GM21360 (cell line): Measurements from ENCODE around the gene DNAJC27.
"Not testable (repeated sequence)": the region's sequence is repeated elsewhere in the genome, so short reads cannot be mapped to it uniquely, and the experiment has no call there.

Experiments used
- ATAC-seq: cut with Tn5 transposase; IDR thresholded peaks from one replicate; pipeline ENCODE4 v1.9.1; 2021; ENCODE audit warnings: mild to moderate bottlenecking, moderate library complexity; ENCODE audit not compliant: unreplicated experiment

Gene DNAJC27

DNA sequence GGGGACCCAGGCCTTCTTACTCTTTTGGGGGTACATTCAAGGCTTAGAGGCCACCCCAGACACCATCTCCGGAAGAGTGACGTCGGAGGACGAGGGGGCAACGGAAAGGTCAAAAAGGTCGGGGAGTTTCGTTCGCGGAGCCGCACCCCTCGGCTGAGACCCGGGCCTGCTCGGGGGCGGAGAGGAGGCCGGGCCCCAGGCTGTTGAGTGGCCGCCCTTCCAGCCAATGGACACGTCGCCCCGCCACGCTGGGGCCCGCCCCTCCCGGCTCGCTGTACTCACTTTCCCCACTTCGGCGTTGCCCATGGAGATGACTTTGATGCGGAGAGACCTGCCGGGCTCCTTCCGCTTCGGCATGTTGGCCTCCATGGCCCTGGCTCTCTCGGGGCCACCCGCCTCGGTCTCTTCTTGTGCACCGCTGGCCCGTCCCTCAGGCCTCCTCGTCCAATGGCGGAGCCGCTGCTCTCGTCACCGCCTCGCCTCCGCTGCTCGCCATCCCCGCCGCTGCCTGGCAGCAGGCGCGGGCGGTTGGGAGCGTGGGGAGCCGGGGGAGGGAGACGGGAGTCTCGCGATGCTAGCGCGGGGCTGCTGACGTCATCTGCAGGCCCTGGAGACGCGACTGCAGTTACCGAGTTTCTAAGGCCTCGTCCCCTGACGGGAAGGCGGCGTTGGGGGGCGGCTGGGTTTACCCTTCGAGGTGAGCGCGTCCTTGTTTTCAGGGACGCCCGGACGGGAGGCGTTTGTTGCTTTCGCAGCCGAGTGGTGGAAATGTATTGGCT, at the start of gene DNAJC27:
DNAJC27 (minus strand) TSS at position 420 of the 779 bp plus-strand sequence; CDS start at position 369, 51 bp downstream.
- peak; percentile 86 for ATAC-seq

DNA sequence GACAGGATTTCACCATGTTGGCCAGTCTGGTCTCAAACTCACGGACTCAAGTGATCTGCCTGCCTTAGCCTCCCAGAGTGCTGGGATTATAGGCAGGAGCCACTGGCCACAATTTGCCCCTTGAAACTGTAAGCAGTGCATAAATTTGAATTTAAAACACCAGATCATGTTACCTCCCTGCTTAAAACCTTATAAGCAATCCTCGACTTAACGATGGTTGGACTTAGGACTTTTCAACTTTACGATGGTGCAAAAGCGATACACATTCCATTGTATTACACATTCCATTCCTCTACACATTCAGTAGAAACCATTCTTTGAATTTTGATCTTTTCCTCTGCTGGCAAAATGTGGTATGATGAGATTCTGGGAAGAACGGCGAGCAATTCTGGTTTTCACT, 46.9 kb upstream of the DNAJC27 start:
- ATAC-seq, result no peak

DNA sequence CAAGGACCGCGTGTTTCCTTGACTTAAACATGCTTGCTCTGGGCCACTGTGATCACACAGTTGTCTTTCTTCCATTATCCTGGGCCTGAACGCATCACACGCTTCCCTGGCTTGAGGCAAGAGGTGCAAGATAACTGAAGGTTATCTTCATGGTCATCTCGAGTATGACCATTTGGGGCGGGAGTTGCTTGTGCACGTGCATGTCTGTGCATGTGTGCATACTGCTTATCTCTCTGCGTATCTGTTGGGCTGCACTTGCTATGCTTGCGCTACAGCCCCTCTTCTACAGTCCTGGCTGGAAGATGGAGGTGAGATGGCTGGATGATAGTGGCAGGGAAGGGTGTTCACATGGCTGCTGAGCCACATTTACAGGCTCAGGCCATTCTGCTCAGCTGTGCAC, 42.9 kb upstream of the DNAJC27 start:
- ATAC-seq, result no peak

DNA sequence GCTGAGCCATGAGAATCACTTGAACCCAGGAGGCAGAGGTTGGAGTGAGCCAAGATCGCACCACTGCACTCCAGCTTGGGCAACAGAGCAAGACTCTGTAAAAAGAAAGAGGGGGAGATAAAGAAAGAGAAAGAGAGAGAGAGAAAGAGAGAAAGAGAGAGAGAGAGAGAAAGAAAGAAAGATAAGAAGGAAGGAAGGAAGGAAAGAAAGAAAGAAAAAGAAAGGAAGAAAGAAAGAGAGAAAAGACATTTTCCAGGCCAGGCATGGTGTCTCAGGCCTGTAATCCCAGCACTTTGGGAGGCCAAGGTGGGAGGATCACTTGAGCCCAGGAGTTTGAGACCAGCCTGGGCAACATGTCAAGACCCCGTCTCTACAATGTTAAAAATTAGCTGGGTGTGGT, 39.6 kb upstream of the DNAJC27 start:
- not testable (repeated sequence) for ATAC-seq

DNA sequence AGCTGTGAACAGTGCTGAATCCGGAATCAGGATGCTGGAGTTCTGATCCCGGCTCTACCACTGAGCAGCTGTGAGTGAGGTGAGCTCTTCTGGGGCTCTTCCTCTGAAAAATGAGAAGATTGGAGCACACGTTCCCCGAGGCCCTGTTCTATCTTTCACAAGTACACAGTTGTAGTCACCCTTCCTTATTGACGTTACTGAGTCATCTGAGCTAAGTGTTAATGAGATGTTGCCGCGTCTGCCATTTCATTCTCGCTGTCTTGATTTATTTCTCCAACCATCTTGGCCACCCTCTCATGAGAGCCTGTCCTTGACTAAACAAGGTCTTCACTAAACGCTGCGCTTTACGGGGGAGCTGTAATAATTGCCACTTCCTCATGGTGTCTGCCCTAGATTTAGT, 38.2 kb upstream of the DNAJC27 start:
- ATAC-seq, result no peak

DNA sequence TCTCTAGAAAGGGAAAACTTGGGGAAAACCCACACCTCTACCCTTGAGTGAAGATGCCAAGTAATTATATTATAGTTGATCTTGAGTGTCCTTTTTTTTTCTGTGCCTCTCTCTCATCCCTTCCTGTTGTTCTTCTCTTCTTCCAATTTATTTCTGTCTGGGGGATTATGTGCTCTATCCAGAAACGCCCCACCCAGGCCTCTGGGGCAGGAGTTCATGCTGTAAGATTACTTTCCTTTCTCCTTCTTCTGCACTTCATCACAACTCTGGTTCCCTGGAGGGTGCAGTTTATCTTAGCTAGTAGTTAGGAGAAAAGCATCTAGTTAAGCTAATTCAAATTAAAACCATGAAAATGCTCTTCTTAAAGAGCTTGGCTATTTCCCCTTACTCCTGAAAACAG, 30.3 kb upstream of the DNAJC27 start:
- no peak for ATAC-seq

DNA sequence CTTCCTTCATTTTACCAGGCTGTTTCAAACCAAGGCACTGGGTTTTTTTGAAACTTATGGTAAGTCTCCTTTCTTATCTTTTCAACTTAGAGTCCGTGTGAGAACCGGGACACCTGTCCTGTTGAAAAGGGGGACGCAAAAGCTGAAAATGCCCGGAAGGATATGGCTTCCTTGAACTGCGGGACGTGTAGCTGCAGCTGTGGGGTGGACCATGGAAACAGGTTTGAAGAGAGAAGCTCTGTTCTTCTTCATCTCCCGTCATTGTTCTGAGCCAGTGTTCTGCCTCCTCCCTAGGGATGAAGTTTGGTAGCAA, 29.5 kb upstream of the DNAJC27 start:
- ATAC-seq, result no peak

DNA sequence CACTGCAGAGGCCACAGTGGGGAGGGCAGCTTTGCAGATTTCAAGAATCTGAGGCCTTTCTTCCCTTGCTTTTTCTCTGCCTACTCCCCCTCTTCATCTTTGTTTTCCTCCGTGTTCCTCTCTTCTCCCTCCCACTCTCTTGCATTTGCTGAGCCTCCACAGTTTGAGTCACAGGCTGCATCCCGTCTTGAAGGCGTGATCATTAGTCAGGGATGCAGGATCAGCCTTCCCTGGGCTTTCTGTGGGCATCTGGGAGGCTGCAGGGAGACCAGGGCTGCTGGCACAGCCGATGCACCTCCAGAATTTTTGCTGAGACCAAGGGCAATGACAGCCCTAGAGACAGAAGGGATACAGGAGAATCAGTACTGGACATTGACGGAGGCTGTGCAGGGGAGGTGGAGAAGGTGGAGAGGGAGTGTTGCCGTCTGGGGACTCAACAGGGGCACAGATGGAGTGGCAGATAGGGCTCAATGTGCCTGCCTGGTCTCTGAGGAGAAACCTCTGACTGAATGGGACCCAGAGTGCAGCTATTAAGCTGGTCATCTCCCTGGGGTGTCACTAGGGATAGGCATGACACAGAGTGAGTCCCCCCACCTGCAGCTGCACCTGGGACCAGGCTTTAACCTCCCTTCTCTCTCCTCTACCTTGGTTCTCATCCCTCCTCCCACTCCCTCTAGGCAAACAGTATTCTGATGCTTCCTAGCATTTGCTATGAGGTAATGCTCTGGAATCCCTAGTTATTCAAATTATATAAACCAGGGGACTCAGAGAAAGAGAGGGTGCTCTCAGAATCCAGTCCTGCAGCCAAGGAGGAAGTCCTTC, 29.0 kb upstream of the DNAJC27 start:
- no peak for ATAC-seq

DNA sequence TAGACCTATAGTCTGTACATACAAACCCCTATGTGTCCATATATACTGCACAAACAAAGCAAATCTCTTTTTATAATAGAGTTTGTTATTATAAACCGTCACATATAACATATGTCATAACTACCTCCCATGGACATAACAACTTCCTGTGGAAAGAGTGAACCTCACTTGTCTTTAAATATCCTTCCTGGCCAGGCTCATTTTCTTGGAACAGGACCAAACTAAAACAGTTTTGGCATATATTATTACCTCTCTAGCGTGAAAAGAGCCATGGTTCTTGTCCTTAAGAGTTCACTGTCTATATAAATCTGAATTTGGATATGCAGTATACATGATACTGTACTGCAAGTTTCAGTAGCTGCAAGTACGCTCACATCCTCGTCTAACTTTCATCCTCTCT, 28.3 kb upstream of the DNAJC27 start:
- no peak for ATAC-seq

DNA sequence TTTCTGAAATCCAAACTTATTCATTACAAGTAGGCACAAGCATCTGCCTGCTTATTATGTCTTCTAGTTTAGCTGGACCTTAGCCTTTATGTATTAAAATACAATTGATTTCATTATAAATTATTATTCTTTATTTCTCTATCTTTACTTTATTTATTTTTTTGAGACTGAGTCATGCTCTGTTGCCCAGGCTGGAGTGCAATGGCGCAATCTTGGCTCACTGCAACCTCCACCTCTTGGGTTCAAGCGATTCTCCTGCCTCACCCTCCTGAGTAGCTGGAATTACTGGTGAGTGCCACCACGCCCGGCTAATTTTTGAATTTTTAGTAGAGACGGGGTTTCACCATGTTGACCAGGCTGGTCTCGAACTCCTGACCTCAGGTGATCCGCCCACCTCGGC, 27.3 kb upstream of the DNAJC27 start:
- not testable (repeated sequence) for ATAC-seq

DNA sequence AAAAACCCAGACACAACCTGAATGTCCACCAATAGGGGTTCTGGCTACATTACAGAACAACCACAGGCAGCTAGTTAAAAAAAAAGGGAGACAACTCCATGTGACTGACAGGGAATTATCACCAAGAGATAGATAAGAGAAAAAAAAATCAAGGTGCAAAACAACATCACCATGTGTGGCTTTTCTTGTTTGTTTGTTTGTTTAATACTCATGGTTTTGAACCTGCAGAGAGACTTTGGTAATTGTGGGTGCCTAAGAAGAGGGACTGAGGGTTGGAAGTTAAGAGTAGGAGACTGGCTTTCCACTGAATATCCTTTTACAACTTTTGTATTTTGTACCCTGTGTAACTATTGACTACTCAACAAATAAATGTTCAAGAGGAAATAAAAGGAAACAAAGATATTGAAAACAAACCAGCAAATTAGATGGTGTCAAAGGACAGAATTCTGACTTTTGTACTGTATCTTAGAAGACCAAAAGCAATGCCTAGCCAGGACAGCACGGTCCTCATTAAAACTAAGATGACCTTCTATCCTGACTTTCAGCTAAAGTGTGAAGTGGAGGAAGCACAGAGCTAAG, 22.5 kb upstream of the DNAJC27 start:
- ATAC-seq, result no peak

DNA sequence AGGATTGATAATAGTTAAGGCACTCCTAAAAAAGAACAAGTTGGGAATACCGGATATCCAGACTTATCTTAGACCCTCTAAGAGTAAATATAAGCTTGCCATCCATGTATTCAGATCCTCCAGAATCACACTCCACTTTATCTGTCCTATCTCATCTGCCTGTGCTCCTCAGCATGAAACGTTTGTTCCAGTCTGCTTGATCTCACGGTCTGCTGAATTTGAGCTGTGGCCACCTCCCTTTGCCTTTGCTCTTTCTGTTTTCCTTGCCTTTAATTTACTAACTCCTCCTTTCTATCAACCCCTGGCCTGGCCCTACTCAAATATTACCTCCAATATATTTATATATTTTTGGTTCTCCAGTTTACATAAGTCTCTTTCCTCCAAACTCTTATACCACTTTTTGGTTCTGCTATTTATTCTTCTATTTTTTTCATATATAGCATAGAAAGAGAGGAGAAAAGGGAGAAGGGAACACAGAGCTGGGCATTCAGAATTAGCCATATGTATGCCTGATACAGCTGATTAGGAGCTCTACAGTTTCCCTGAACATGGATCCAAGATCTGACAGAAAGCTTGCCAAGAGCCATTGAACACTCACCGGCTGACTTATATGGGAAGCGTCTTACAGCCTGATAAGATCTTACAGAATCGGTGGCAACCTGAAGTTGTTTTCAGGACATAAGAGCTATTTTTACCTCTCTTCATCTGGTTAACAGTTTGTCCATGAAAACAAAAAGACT, 21.8 kb upstream of the DNAJC27 start:
- ATAC-seq, result no peak

DNA sequence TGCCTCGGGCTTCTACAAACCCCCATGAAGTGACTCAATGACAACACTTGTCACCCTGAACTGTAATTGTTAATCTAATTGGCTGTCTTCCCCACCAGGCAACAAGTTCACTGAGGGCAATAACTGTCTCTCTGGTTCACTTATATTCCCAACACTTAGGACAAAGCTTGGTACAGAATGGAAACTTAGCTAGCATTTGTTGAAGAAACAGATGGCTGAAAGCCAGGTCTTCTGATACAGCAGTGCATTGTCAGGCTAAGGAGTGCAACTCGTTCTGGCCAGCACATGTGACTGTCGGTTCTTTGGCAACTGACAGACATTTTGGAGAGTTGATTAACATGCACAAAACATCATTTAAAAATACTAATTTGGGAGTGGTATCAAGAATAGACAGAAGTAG, 14.6 kb upstream of the DNAJC27 start:
- ATAC-seq, result no peak

DNA sequence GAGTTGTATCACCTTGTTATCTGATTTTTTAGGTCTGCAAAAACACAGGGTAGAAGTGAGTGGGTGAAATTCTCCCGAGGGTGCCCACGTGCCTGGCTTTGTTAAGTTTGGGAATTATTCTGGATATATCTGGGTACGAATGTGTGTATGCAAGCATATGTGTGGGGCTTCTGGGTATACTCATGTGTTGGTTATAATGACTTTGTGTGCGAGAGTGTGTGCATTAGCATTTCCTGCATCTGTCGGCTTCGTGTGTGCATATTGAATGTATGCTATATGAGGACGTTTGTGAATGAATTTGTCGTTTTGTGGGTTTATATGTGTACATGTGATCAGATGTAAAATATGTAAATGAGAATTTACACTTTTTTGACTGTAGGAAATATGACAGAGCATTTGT, 13.8 kb upstream of the DNAJC27 start:
- ATAC-seq, result no peak

DNA sequence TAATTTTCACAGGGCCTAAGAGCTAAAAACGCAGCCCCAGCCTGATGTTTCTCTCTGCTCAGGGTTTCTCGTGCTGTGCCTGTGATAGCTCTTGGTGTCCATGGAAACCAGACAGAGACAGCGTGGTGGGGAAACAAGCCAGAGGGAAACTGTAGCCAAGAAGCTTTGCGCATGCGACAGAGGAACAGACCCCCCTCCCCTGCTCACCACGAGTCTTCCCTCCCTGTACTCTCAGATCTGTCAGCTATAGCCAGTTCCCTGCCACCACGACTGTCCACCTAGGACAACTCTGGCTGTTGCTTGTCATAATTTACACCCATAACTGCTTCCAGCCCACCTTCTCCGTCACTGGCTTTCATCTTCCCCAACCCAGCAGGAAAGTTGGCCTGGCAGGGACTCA, 13.2 kb upstream of the DNAJC27 start:
- ATAC-seq, result no peak

DNA sequence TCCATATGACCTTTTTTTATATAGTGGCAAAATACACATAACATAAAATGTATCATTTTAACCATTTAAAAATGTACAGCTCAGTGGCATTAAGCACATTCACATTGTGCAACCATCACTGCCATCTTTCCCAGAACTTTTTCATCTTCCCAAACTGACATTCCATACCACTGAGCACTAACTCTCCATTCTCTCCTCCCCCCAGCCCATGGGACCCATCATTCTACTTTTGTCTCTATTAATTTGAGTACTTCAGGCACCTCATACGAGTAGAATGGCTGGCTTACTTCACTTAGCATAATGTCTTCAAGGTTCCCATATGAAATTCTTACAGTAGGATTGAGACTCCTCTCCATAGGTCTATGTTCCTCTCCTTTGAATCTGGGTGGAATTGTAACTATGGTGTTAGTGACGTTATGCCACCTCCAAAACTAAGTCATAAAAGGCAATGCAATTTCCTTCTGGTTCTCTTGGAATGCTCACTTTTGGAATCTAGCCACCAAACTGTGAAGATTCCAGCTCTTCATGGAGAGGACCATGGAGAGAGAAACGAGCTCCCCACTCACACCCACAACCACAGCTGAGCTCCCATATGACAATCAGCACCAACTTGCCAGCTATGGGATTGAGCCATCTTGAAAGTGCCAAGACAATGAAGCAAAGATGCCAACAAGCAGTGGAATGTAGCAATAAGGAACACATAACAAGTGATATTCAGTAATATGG, 9.8 kb upstream of the DNAJC27 start:
- ATAC-seq, result no peak

DNA sequence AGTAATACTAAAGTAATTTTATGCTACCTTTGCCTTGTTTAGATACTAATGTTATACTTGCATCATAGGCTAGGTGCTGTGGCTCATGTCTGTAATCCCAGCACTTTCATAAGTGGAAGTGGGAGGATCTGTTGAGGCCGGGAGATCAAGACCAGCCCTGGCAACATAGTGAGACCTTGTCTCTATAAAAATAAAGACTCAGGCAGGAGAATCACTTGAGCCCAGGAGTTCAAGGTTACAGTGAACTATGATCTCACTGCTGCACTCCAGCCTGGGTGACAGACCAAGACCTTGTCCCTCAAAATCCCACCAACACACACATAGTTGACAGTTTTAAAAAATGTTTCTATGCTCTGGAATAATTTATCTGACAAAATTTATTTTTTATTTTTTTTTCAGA, 6.9 kb upstream of the DNAJC27 start:
- ATAC-seq, result no peak

DNA sequence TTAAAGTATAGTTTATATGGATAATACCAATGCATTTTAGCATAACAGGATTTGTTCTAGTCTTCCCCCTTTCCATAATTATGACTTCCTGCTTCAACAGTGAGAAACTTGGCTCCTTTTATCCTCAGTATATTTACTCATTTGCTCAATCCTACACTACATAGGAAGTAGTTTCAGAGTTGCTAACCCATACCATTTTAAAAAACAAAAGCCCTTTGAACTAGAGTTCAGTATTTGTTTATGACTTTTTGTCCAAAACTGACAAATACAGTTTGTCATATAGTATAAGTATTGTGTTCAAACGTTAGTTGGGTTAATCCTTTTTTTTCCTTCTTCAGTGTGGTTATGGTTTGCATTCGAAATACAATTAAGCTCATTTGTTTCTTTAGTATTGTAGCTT, 5.9 kb upstream of the DNAJC27 start:
- no peak for ATAC-seq

DNA sequence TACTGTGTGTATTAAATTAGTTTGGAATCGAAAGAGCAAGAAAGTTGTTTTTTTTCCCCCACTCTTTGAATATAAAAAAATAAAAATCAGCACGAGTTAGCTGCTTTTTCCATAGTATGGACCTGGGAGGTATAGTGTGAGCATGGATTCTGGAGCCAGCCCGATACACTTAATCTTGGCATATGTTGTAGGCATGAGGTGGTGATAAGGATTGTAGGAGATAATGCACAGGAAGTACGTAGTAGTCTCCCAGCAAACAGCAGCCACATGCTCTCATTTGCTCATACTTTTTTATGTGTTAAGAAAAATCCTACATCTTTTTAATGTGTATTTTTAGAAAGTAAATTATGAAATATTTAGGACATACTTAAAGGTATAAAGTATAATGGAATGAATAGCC, 2.1 kb upstream of the DNAJC27 start:
- no peak for ATAC-seq

DNA sequence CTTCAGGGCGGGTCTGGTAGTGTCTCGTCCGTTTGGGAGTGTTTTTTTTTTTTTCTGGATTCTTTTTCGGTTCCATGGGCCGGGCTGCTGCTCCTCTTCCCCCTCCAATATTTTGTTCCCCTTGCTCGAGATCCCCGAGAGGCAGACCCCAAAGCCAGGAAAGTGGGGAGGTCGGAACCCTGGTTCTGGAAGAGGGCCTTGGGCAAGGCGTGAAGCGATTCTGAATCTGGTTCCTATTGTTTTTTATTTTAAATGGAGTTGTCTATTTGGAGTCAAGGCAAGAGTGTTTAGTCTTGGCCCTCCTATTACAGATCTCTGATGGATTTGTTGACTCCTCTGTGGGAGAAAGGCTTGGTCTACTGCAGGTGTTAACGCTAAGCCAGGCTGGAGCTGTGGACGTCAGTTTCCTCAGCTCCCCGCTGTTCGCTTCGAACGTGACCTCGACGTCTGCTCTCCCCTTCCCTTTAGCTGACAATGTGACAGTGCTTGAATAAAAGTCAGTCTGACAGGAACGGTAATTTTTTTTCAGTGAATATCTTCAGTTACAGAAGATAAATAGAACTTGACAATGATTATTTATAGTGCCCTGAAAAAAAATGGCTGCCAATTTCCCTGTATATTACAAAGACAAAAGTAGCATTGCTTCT, 683 bp upstream of the DNAJC27 start:
- ATAC-seq, result no peak

DNA sequence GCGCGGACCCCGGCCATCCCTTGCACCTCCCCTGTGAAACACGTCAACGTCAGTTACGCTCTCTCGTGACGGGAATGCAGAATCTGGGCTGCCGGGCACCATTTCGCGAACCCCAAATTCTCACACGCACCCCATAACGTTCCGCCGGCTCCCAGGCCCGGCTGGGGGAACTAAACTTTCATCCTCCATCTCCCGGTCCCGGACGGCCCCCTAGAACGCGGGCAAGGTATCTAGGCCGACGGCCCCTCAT, 544 bp downstream of the DNAJC27 start:
- no peak for ATAC-seq
